ENCODE results near the gene ATP2B2. TPM values are rescaled to one million over a fixed set of nuclear protein-coding genes. Genes with fewer than 3 reads are reported as not detected.

ATP2B2 gene
- total RNA-seq, 1 donor from 2014 or later = 0.09 TPM

- DNase-seq = no peak
- Histone ChIP-seq H3K36me3 (no peaks in the 10 kb centered on the region), H3K27me3 (ENCODE audit: low read depth) (peaks cover 11% of the 10 kb centered on the region), H3K4me3 (no peak overlapping the region), H3K4me1 (peaks cover 9% of the 10 kb centered on the region), H3K9me3 (no peaks in the 10 kb centered on the region), H3K27ac (no peak overlapping the region)
- no peak for TF ChIP-seq CTCF (IDR thresholded peaks at IDR 0.05)
- ATAC-seq = no peak
- intact Hi-C loops (cut with DNase I) = no loop called here
Measured at GRCh38 chr3:10350324-10350985, 154.9 kb downstream of the ATP2B2 start.

- TF ChIP-seq CTCF (IDR thresholded peaks at IDR 0.05) = no peak
- Histone ChIP-seq H3K36me3 (no peaks in the 10 kb centered on the region), H3K27ac (no peak overlapping the region), H3K9me3 (no peaks in the 10 kb centered on the region), H3K4me3 (no peak overlapping the region), H3K27me3 (ENCODE audit: low read depth) (peaks cover 11% of the 10 kb centered on the region), H3K4me1 (peaks cover 9% of the 10 kb centered on the region)
- DNase-seq (no peak), ATAC-seq (no peak)
- intact Hi-C loops (cut with DNase I) = no loop called here
Measured at GRCh38 chr3:10349801-10350200, 155.6 kb downstream of the ATP2B2 start.

- TF ChIP-seq CTCF (IDR thresholded peaks at IDR 0.05) = no peak
- DNase-seq (no peak), ATAC-seq (no peak)
- Histone ChIP-seq H3K4me1 (no peaks in the 10 kb centered on the region), H3K27ac (no peak overlapping the region), H3K36me3 (no peaks in the 10 kb centered on the region), H3K4me3 (no peak overlapping the region), H3K27me3 (ENCODE audit: low read depth) (peaks cover 10% of the 10 kb centered on the region), H3K9me3 (no peaks in the 10 kb centered on the region)
- intact Hi-C loops (cut with DNase I) = no loop called here
Measured at GRCh38 chr3:10348404-10348721, 157.0 kb downstream of the ATP2B2 start.

GRCh38 chr3:10347648-10348403 lies 157.6 kb downstream of the ATP2B2 start:
- Histone ChIP-seq H3K36me3 (no peaks in the 10 kb centered on the region), H3K9me3 (no peaks in the 10 kb centered on the region), H3K27ac (no peak overlapping the region), H3K4me1 (no peaks in the 10 kb centered on the region), H3K27me3 (ENCODE audit: low read depth) (peaks cover 7% of the 10 kb centered on the region), H3K4me3 (no peak overlapping the region)
- TF ChIP-seq CTCF (IDR thresholded peaks at IDR 0.05) = no peak
- intact Hi-C loops (cut with DNase I) = no loop called here
- ATAC-seq (no peak), DNase-seq (no peak)

- Histone ChIP-seq H3K4me1 (no peaks in the 10 kb centered on the region), H3K4me3 (no peak overlapping the region), H3K9me3 (no peaks in the 10 kb centered on the region), H3K27me3 (ENCODE audit: low read depth) (no peaks in the 10 kb centered on the region), H3K36me3 (no peaks in the 10 kb centered on the region), H3K27ac (no peak overlapping the region)
- DNase-seq (no peak), ATAC-seq (no peak)
- intact Hi-C loops (cut with DNase I) = no loop called here
- TF ChIP-seq CTCF (IDR thresholded peaks at IDR 0.05) = no peak
Measured at GRCh38 chr3:10345911-10346310, 159.5 kb downstream of the ATP2B2 start.
